ENCODE measurements around the gene PKD2L1.
A peak's percentile ranks its signal among the peaks of the same experiment; 100 is the strongest.
"Not testable (repeated sequence)": the region's sequence is repeated elsewhere in the genome, so short reads cannot be mapped to it uniquely, and the experiment has no call there.

Gene PKD2L1

GRCh38 chr10:100330079-100330478 is at the start of gene PKD2L1:
TSS of gene PKD2L1 (minus strand) at chr10:100330228. CDS start at chr10:100330103, 125 bp downstream.
- no peak for DNase-seq (ENCODE audit: low read depth)
- H3K4me3 ChIP-seq (ENCODE audit: control insufficient read depth, low read depth, low read length), result no peak within 1 kb of the TSS
- TF ChIP-seq CTCF (IDR thresholded peaks at IDR 0.05; ENCODE audit: control insufficient read depth, insufficient read depth, low read depth, low read length, missing control alignments), result no peak

- no peak for TF ChIP-seq CTCF (IDR thresholded peaks at IDR 0.05; ENCODE audit: control insufficient read depth, insufficient read depth, low read depth, low read length, missing control alignments)
- no peak overlapping the region for H3K4me3 ChIP-seq (ENCODE audit: control insufficient read depth, low read depth, low read length)
- DNase-seq (ENCODE audit: low read depth), result no peak
These were observed 47.8 kb upstream of the PKD2L1 start for GRCh38 chr10:100377830-100378229.

- DNase-seq (ENCODE audit: low read depth); H3K4me3 ChIP-seq (ENCODE audit: control insufficient read depth, low read depth, low read length): not testable (repeated sequence)
These were observed 46.6 kb upstream of the PKD2L1 start for GRCh38 chr10:100376656-100377055.

GRCh38 chr10:100374677-100375353 is 44.8 kb upstream of the PKD2L1 start:
- not testable (repeated sequence) for DNase-seq (ENCODE audit: low read depth)

GRCh38 chr10:100374200-100374655 is 44.2 kb upstream of the PKD2L1 start:
- no peak for TF ChIP-seq CTCF (IDR thresholded peaks at IDR 0.05; ENCODE audit: control insufficient read depth, insufficient read depth, low read depth, low read length, missing control alignments)
- peak overlapping the region; percentile 68 for H3K4me3 ChIP-seq (ENCODE audit: control insufficient read depth, low read depth, low read length)
- no peak for DNase-seq (ENCODE audit: low read depth)

More at GRCh38 chr10:100374677-100375353, 44.8 kb upstream of the PKD2L1 start:
- peak overlapping the region; percentile 68 for H3K4me3 ChIP-seq (ENCODE audit: control insufficient read depth, low read depth, low read length)

GRCh38 chr10:100373298-100374199 is 43.5 kb upstream of the PKD2L1 start:
- peak overlapping the region; percentile 68 for H3K4me3 ChIP-seq (ENCODE audit: control insufficient read depth, low read depth, low read length)
- DNase-seq (ENCODE audit: low read depth), result peak; percentile 96
- TF ChIP-seq CTCF (IDR thresholded peaks at IDR 0.05; ENCODE audit: control insufficient read depth, insufficient read depth, low read depth, low read length, missing control alignments), result no peak

- TF ChIP-seq CTCF (IDR thresholded peaks at IDR 0.05; ENCODE audit: control insufficient read depth, insufficient read depth, low read depth, low read length, missing control alignments), result no peak
- H3K4me3 ChIP-seq (ENCODE audit: control insufficient read depth, low read depth, low read length), result peak overlapping the region; percentile 68
- no peak for DNase-seq (ENCODE audit: low read depth)
These were observed 42.6 kb upstream of the PKD2L1 start for GRCh38 chr10:100372415-100373297.
